T-cell (primary cell): ENCODE measurements around the gene BORA. TPM values are rescaled to one million over a fixed set of nuclear protein-coding genes. Genes with fewer than 3 reads are reported as not detected.

Experiments
- ATAC-seq, 4 experiments: fragments of 200-7000 bp in 3 of 4; fragments of 150-1000 bp in 1 of 4; cut with Tn5 transposase; replicated peaks in 1 of 4; 1 replicate in 3 of 4; 2 replicates in 1 of 4; pipeline ENCODE4 v1.10.0; 2021; ENCODE audit warnings: moderate library complexity in 3 of 4, mild to moderate bottlenecking in 2 of 4, moderate number of reproducible peaks in 1 of 4
- CTCF ChIA-PET, 2 donors: fragments of 300-600 bp; sonication (Branson Sonifier 250); formaldehyde crosslinking; loops; one replicate each; lab custom pipeline; 2022; ENCODE audit warnings: antibody characterized with exemption in 2 of 2; lab: Charles Lee
- POLR2A ChIA-PET, 2 donors: fragments of 300-600 bp; sonication (Branson Sonifier 250); formaldehyde crosslinking; loops; one replicate each; lab custom pipeline; 2022; ENCODE audit warnings: antibody characterized with exemption in 2 of 2; lab: Charles Lee
- DNase-seq, 35 experiments: peaks; one replicate each; pipeline versions ENCODE4 v3.0.0 to v3.0.0-alpha.2; 2013 to 2023
- H3K27ac ChIP-seq: one replicate; pipeline ENCODE4 v1.5.1; 2013; ENCODE audit warnings: low read length
- H3K27me3 ChIP-seq, 2 experiments: replicated peaks in 1 of 2; 1 replicate in 1 of 2; 2 replicates in 1 of 2; pipeline versions ENCODE4 v1.6.1 to v1.7.0; 2013; ENCODE audit warnings: low read length in 1 of 2, mixed read lengths in 1 of 2; ENCODE audit not compliant: control insufficient read depth in 2 of 2, insufficient read depth in 2 of 2; ENCODE audit errors: extremely low read depth in 1 of 2
- H3K36me3 ChIP-seq, 2 donors: 1 replicate in 1 of 2; 2 replicates in 1 of 2; pipeline versions ENCODE4 v1.6.1 to v1.7.0; 2013; ENCODE audit warnings: low read length in 1 of 2; ENCODE audit not compliant: control insufficient read depth in 2 of 2, insufficient read depth in 1 of 2; ENCODE audit errors: extremely low read depth in 1 of 2
- H3K4me1 ChIP-seq, 2 experiments: 1 replicate in 1 of 2; 2 replicates in 1 of 2; pipeline versions ENCODE4 v1.6.1 to v1.7.0; 2013; ENCODE audit warnings: low read length in 2 of 2, mixed read lengths in 1 of 2; ENCODE audit not compliant: insufficient read depth in 2 of 2, control insufficient read depth in 1 of 2; ENCODE audit errors: extremely low read depth in 1 of 2
- H3K4me3 ChIP-seq, 2 donors: 1 replicate in 1 of 2; 2 replicates in 1 of 2; pipeline versions ENCODE4 v1.5.1 to v1.7.0; 2013; ENCODE audit warnings: mild to moderate bottlenecking in 2 of 2, low read length in 1 of 2, moderate library complexity in 1 of 2; ENCODE audit not compliant: control insufficient read depth in 1 of 2; ENCODE audit errors: extremely low read depth in 1 of 2
- H3K9me3 ChIP-seq: 2 replicates; pipeline ENCODE4 v1.7.0; 2013
- H3K27ac Mint-ChIP-seq, 2 donors: one replicate each; pipeline ENCODE4 v1.8.0; 2020 to 2021; ENCODE audit warnings: mild to moderate bottlenecking in 2 of 2, mixed read lengths in 2 of 2
- H3K27me3 Mint-ChIP-seq, 2 donors: one replicate each; pipeline ENCODE4 v1.8.0; 2021 to 2022; ENCODE audit warnings: mixed read lengths in 2 of 2
- H3K36me3 Mint-ChIP-seq: one replicate; pipeline ENCODE4 v1.8.0; 2021; ENCODE audit warnings: mixed read lengths
- H3K4me1 Mint-ChIP-seq, 3 donors: one replicate each; pipeline ENCODE4 v1.8.0; 2020 to 2022; ENCODE audit warnings: mixed read lengths in 3 of 3, mild to moderate bottlenecking in 1 of 3
- H3K4me3 Mint-ChIP-seq, 3 donors: one replicate each; pipeline ENCODE4 v1.8.0; 2020 to 2022; ENCODE audit warnings: mild to moderate bottlenecking in 3 of 3, mixed read lengths in 3 of 3, moderate library complexity in 3 of 3
- H3K9me3 Mint-ChIP-seq, 3 donors: one replicate each; pipeline ENCODE4 v1.8.0; 2020 to 2022; ENCODE audit warnings: mixed read lengths in 3 of 3
- WGBS: methylation state at CpG from one replicate; pipeline ENCODE4 v1.1.5; 2013; ENCODE audit warnings: missing lambda C conversion rate; ENCODE audit not compliant: insufficient coverage; 5-methylcytosine and 5-hydroxymethylcytosine counted together
- total RNA-seq, 35 experiments: library from RNA in 6 of 35; stranded (reverse) in 6 of 35; fragments of 120-200 nt in 1 of 35; gene quantifications; one replicate each; pipeline versions ENCODE4 v1.2.1 to v1.2.4 and lab custom pipeline; 2013 to 2026

BORA gene
- total RNA-seq, 5 donors from 2014 or later (not counting 1 experiment from before 2014, with no cell fraction given): 3.2 to 6.8 (median 5.2) TPM

DNA sequence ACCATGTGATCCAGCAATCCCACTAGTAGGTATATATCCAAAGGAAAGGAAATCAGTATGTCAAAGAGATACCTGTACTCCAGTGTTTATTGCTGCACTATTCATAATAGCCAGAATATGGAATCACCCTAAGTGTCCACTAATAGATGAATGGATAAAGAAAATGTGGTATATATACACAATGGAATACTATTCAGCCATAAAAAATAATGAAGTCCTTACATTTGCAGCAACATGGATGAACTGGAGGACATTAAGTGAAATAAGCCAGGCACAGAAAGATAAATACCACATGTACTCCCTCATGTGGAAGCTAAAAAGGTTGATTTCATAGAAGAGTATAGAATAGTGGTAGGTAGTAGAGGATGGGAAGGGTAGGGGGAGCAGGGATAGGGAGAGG is 23.5 kb downstream of the BORA start:
- peaks cover 5 to 66% of the 10 kb centered on the region in 2 donors for H3K36me3 ChIP-seq
- POLR2A ChIA-PET: interaction anchor here in 1 of 2 donors (0.5 kb wide), 1 partner anchor 27 kb away, joined by 8 read pairs; no protein-coding TSS in a partner anchor
- no peak overlapping the region for H3K27ac Mint-ChIP-seq

DNA sequence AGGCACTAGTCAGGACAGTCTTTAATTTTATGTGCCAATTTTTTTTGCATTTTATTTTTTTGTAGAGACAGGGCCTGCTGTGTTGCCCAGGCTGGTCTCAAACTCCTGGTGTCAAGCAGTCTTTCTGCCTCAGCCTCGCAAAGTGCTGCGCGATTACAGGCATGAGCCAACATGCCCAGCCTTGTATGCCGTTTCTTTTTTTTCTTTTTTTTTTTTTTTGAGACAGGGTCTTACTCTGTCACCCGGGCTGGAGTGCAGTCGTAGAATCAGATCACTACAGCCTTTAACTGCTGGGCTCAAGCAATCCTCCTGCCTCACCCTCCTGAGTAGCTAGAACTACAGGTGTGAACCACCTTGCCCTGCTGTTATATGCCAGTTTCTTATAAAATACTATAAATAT is 26.4 kb downstream of the BORA start:
- Mint-ChIP-seq H3K4me1 (peaks cover 4 to 18% (median 7%) of the 10 kb centered on the region in 3 donors), H3K27me3 (no peaks in the 10 kb centered on the region), H3K36me3 (peaks cover 50% of the 10 kb centered on the region), H3K4me3 (no peak overlapping the region), H3K9me3 (peaks cover 0 to 2% (median 0%) of the 10 kb centered on the region in 3 donors), H3K27ac (no peak overlapping the region)
- ChIA-PET POLR2A (no interaction called here), CTCF (no interaction called here)
- Histone ChIP-seq H3K4me1 (no peaks in the 10 kb centered on the region), H3K27me3 (no peaks in the 10 kb centered on the region), H3K9me3 (no peaks in the 10 kb centered on the region), H3K36me3 (peaks cover 7 to 72% of the 10 kb centered on the region in 2 donors), H3K27ac (no peak overlapping the region), H3K4me3 (no peak overlapping the region)
- ATAC-seq: no peak
- 98% methylated on average over 5 of the region's 6 CpGs for WGBS
- no peak for DNase-seq

More for the DNA sequence above, 23.5 kb downstream of the BORA start:
- Mint-ChIP-seq H3K4me3 (no peak overlapping the region), H3K36me3 (peaks cover 64% of the 10 kb centered on the region), H3K9me3 (peaks cover 0 to 2% (median 0%) of the 10 kb centered on the region in 3 donors), H3K27me3 (no peaks in the 10 kb centered on the region), H3K4me1 (peaks cover 4 to 31% (median 13%) of the 10 kb centered on the region in 3 donors)
- no peaks in the 10 kb centered on the region for H3K27me3 ChIP-seq
- no peak for DNase-seq
- no peak overlapping the region for H3K4me3 ChIP-seq
- no peak for ATAC-seq
- CTCF ChIA-PET: interaction anchor here in 1 of 2 donors (0.9 kb wide), 1 partner anchor 108 kb away, joined by 4 read pairs; no protein-coding TSS in a partner anchor
- no peaks in the 10 kb centered on the region for H3K9me3 ChIP-seq
- no peaks in the 10 kb centered on the region for H3K4me1 ChIP-seq
- no peak overlapping the region for H3K27ac ChIP-seq

DNA sequence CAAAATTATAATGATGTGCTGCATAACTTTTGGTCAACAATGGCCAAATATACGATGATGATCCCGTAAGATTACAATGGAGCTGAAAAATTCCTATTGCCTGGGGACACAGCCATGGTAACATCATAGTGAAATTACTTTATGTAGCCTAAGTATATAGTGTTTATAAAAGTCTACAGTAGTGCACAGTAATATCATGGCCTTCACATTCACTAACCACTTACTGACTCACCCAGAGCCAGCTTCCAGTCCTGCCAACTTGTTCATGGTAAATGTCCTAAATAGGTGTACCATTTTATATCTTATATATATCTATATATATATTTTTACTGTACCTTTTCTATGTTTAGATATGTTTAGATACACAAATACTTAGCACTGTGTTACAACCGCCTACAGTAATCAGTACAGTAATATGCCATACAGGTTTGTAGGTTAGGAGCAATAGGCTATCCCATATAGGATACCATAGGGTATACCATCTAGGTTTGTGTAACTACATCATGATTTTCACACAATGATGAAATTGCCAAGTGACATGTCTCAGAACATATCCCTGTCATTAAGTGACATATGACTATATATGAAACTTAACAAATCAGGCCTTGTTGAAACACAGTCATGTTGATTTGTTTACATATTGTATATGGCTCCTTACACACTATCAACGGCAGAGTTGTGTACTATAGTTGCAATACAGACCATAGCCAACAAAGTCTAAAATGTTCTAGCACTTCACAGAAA is 30.2 kb downstream of the BORA start:
- H3K36me3 Mint-ChIP-seq: peaks cover 46% of the 10 kb centered on the region

DNA sequence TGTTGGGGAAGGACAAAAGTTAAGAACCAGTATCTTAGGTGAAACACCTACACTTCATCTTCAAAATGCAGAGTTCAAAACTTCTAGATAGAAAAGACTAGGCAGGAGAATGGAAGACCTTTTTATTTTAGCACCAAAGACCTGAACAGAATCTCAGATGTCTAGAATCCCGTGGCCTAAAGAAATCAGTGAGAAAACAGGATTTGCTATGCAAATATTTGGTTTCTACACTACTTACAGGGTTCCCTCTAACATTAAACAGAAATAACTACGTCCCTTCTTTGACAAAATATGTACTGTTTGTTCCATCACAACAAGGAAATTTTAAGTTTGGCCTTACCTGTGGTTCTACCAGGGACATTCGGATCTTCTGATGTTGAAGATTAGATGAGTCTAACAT is 32.5 kb downstream of the BORA start:
- Mint-ChIP-seq H3K36me3 (peaks cover 47% of the 10 kb centered on the region), H3K27ac (no peak overlapping the region)
- WGBS: no CpG with 5 or more reads among the region's 3 CpGs

More for the DNA sequence above, 30.2 kb downstream of the BORA start:
- WGBS: no CpG with 5 or more reads among the region's 4 CpGs
- ChIA-PET CTCF (interaction anchor here in 1 of 2 donors (0.7 to 0.8 kb wide), 2 partner anchors 8 to 33 kb away, joined by 3 to 4 read pairs; no protein-coding TSS in a partner anchor), POLR2A (no interaction called here)
- Histone ChIP-seq H3K4me1 (no peaks in the 10 kb centered on the region), H3K27me3 (no peaks in the 10 kb centered on the region), H3K4me3 (no peak overlapping the region), H3K27ac (no peak overlapping the region), H3K9me3 (no peaks in the 10 kb centered on the region), H3K36me3 (peaks cover 7 to 77% of the 10 kb centered on the region in 2 donors)
- Mint-ChIP-seq H3K4me3 (no peak overlapping the region), H3K27ac (no peak overlapping the region), H3K27me3 (no peaks in the 10 kb centered on the region), H3K4me1 (peaks cover 1 to 4% (median 4%) of the 10 kb centered on the region in 3 donors), H3K9me3 (no peaks in the 10 kb centered on the region)
- no peak for ATAC-seq
- DNase-seq: no peak

DNA sequence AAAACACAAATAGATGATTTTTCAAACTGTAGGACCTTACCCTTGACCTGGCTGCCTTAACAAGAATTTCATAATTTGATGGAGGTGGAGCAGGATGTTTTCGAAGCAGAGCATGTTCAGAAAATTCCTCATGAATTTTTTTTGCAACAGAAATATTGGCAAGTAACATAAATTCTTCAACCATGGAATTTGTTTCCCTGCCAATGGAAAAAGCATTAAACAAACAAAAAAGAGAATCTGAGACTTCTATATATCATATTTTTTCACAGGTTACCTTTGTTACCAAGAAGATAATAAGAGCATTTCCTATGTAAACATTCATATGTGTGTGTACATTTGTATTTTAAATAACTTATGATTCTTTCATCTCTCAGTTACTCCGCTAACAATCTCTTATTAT is 35.7 kb downstream of the BORA start:
- H3K27ac ChIP-seq: no peak overlapping the region
- H3K36me3 ChIP-seq: peaks cover 3 to 90% of the 10 kb centered on the region in 2 donors
- Mint-ChIP-seq H3K27ac (no peak overlapping the region), H3K36me3 (peaks cover 61% of the 10 kb centered on the region), H3K4me3 (no peak overlapping the region), H3K9me3 (no peaks in the 10 kb centered on the region), H3K4me1 (peaks cover 0 to 1% (median 0%) of the 10 kb centered on the region in 3 donors), H3K27me3 (no peaks in the 10 kb centered on the region)
- no peaks in the 10 kb centered on the region for H3K27me3 ChIP-seq
- DNase-seq (no peak), ATAC-seq (no peak)
- H3K9me3 ChIP-seq: no peaks in the 10 kb centered on the region
- WGBS: no CpG with 5 or more reads among the region's 2 CpGs
- ChIA-PET CTCF (no interaction called here), POLR2A (no interaction called here)
- no peak overlapping the region for H3K4me3 ChIP-seq
- no peaks in the 10 kb centered on the region for H3K4me1 ChIP-seq

More for the DNA sequence above, 32.5 kb downstream of the BORA start:
- Histone ChIP-seq H3K27me3 (no peaks in the 10 kb centered on the region), H3K9me3 (no peaks in the 10 kb centered on the region), H3K4me1 (no peaks in the 10 kb centered on the region), H3K36me3 (peaks cover 2 to 88% of the 10 kb centered on the region in 2 donors), H3K4me3 (no peak overlapping the region), H3K27ac (no peak overlapping the region)
- CTCF ChIA-PET: no interaction called here
- Mint-ChIP-seq H3K4me3 (no peak overlapping the region), H3K27me3 (no peaks in the 10 kb centered on the region), H3K9me3 (no peaks in the 10 kb centered on the region), H3K4me1 (peaks cover 0 to 4% (median 1%) of the 10 kb centered on the region in 3 donors)
- POLR2A ChIA-PET: no interaction called here
- ATAC-seq: no peak
- DNase-seq: no peak

DNA sequence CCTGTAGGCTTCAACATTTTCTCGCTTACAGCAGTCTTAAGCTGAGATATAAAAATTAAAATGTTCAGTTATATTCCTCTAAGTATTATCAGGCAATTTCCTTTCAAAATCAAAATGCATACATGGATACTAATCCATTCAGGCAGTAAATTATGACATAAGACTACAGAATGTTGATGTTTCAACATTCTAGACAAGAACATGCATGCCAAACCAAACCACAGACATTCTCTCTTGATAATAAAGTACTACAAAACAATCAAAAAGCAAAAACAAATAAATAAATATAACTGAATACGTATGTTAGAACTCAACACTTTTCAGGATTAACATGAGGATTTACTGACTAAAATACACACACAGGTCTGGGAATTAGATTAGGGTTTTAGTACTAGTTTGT is 46.3 kb downstream of the BORA start:
- ATAC-seq: no peak
- peaks cover 0 to 90% of the 10 kb centered on the region in 2 donors for H3K36me3 ChIP-seq

More for the DNA sequence above, 46.3 kb downstream of the BORA start:
- H3K9me3 ChIP-seq: no peaks in the 10 kb centered on the region
- Mint-ChIP-seq H3K4me3 (no peak overlapping the region), H3K9me3 (no peaks in the 10 kb centered on the region), H3K4me1 (peaks cover 17 to 24% (median 22%) of the 10 kb centered on the region in 3 donors), H3K27ac (no peak overlapping the region), H3K36me3 (peaks cover 66% of the 10 kb centered on the region), H3K27me3 (no peaks in the 10 kb centered on the region)
- H3K4me3 ChIP-seq: no peak overlapping the region
- H3K4me1 ChIP-seq: peaks cover under 1 to 5% of the 10 kb centered on the region in 2 experiments
- H3K27me3 ChIP-seq: no peaks in the 10 kb centered on the region
- DNase-seq: no peak
- no peak overlapping the region for H3K27ac ChIP-seq
- no CpG with 5 or more reads among the region's 2 CpGs for WGBS
- ChIA-PET POLR2A (no interaction called here), CTCF (no interaction called here)
